Measurements from ENCODE around the gene MCC. TPM values are rescaled to one million over a fixed set of nuclear protein-coding genes. Genes with fewer than 3 reads are reported as not detected.

MCC gene
- total RNA-seq, 1 donor from 2014 or later, result 46.1 TPM

GRCh38 chr5:113518884-113519283 lies 30.6 kb upstream of the MCC start:
- Mint-ChIP-seq H3K9me3 (ENCODE audit: unreplicated experiment) (peaks cover 2% of the 10 kb centered on the region), H3K4me3 (ENCODE audit: unreplicated experiment) (no peak overlapping the region), H3K27ac (ENCODE audit: unreplicated experiment) (no peak overlapping the region), H3K27me3 (ENCODE audit: unreplicated experiment) (no peaks in the 10 kb centered on the region), H3K36me3 (ENCODE audit: unreplicated experiment) (no peaks in the 10 kb centered on the region), H3K4me1 (ENCODE audit: low read depth, unreplicated experiment) (peaks cover 10% of the 10 kb centered on the region)
- TF ChIP-seq CTCF (IDR thresholded peaks at IDR 0.05; ENCODE audit: partially characterized antibody, unreplicated experiment), result no peak
- no peak for DNase-seq

GRCh38 chr5:113514289-113514635 lies 26.0 kb upstream of the MCC start:
- TF ChIP-seq CTCF (IDR thresholded peaks at IDR 0.05; ENCODE audit: partially characterized antibody, unreplicated experiment), result no peak
- peak overlapping the region; percentile 56 for H3K27ac Mint-ChIP-seq (ENCODE audit: unreplicated experiment)
- H3K4me3 Mint-ChIP-seq (ENCODE audit: unreplicated experiment), result peak overlapping the region; percentile 95
- peaks cover 14% of the 10 kb centered on the region for H3K4me1 Mint-ChIP-seq (ENCODE audit: low read depth, unreplicated experiment)
- peaks cover 2% of the 10 kb centered on the region for H3K9me3 Mint-ChIP-seq (ENCODE audit: unreplicated experiment)
- no peaks in the 10 kb centered on the region for H3K27me3 Mint-ChIP-seq (ENCODE audit: unreplicated experiment)
- H3K36me3 Mint-ChIP-seq (ENCODE audit: unreplicated experiment), result no peaks in the 10 kb centered on the region
- no peak for DNase-seq

GRCh38 chr5:113513384-113514288 lies 25.4 kb upstream of the MCC start, which contains the start of gene YTHDC2:
Gene YTHDC2, plus strand, starts transcription at chr5:113513694. Its CDS starts 202 bp downstream, at chr5:113513896.
- peaks cover 2% of the 10 kb centered on the region for H3K9me3 Mint-ChIP-seq (ENCODE audit: unreplicated experiment)
- no peaks in the 10 kb centered on the region for H3K27me3 Mint-ChIP-seq (ENCODE audit: unreplicated experiment)
- DNase-seq, result peak; percentile 94
- TF ChIP-seq CTCF (IDR thresholded peaks at IDR 0.05; ENCODE audit: partially characterized antibody, unreplicated experiment), result no peak
- peaks cover 14% of the 10 kb centered on the region for H3K4me1 Mint-ChIP-seq (ENCODE audit: low read depth, unreplicated experiment)
- H3K27ac Mint-ChIP-seq (ENCODE audit: unreplicated experiment), result peak within 1 kb of the TSS; percentile 78
- H3K36me3 Mint-ChIP-seq (ENCODE audit: unreplicated experiment), result no peaks in the 10 kb centered on the region
- peak within 1 kb of the TSS; percentile 95 for H3K4me3 Mint-ChIP-seq (ENCODE audit: unreplicated experiment)

- H3K4me3 Mint-ChIP-seq (ENCODE audit: unreplicated experiment), result no peak overlapping the region
- no peak overlapping the region for H3K27ac Mint-ChIP-seq (ENCODE audit: unreplicated experiment)
- no peak for TF ChIP-seq CTCF (IDR thresholded peaks at IDR 0.05; ENCODE audit: partially characterized antibody, unreplicated experiment)
- peaks cover 14% of the 10 kb centered on the region for H3K4me1 Mint-ChIP-seq (ENCODE audit: low read depth, unreplicated experiment)
- no peak for DNase-seq
- no peaks in the 10 kb centered on the region for H3K36me3 Mint-ChIP-seq (ENCODE audit: unreplicated experiment)
- no peaks in the 10 kb centered on the region for H3K27me3 Mint-ChIP-seq (ENCODE audit: unreplicated experiment)
- peaks cover 2% of the 10 kb centered on the region for H3K9me3 Mint-ChIP-seq (ENCODE audit: unreplicated experiment)
These were observed 24.1 kb upstream of the MCC start for GRCh38 chr5:113512341-113512740.

GRCh38 chr5:113510836-113511451 lies 22.7 kb upstream of the MCC start:
- Mint-ChIP-seq H3K36me3 (ENCODE audit: unreplicated experiment) (no peaks in the 10 kb centered on the region), H3K4me3 (ENCODE audit: unreplicated experiment) (no peak overlapping the region), H3K27ac (ENCODE audit: unreplicated experiment) (no peak overlapping the region), H3K4me1 (ENCODE audit: low read depth, unreplicated experiment) (peaks cover 11% of the 10 kb centered on the region), H3K9me3 (ENCODE audit: unreplicated experiment) (peaks cover 2% of the 10 kb centered on the region), H3K27me3 (ENCODE audit: unreplicated experiment) (no peaks in the 10 kb centered on the region)
- no peak for DNase-seq
- TF ChIP-seq CTCF (IDR thresholded peaks at IDR 0.05; ENCODE audit: partially characterized antibody, unreplicated experiment), result no peak
